Measurements from ENCODE around the gene KCND3.

GRCh38 chr1:111731956-111732355, 257.5 kb downstream of the KCND3 start:
- no peak for TF ChIP-seq CTCF (IDR thresholded peaks at IDR 0.05; ENCODE audit: insufficient read depth, low read depth, low read length)
- no peak for TF ChIP-seq EZH2 (IDR thresholded peaks at IDR 0.05; ENCODE audit: insufficient read depth, low read length)

Measured in astrocyte (in vitro differentiated cells and primary cell).